K562 (cell line): Measurements from ENCODE around the gene PPM1N. TPM values are rescaled to one million over a fixed set of nuclear protein-coding genes. Genes with fewer than 3 reads are reported as not detected.
A peak's percentile ranks its signal among the peaks of the same experiment; 100 is the strongest.

ENCODE experiments used
- BCOR ChIP-seq: fragments of 450-650 bp; IDR thresholded peaks from 2 replicates; pipeline ENCODE4 v1.6.1; 2016
- ELF1 ChIP-seq: fragments of 200-800 bp; sonication (Bioruptor generic); IDR thresholded peaks from 2 replicates; pipeline ENCODE4 v1.6.1; 2016; ENCODE audit warnings: missing genetic modification characterization, missing compliant biosample characterization
- EP300 ChIP-seq: IDR thresholded peaks from 2 replicates; pipeline ENCODE4 v1.6.1; 2012; ENCODE audit warnings: low read length, improper control_type of control experiment
- ETV1 ChIP-seq: fragments of 450-650 bp; conservative IDR thresholded peaks from 2 replicates; pipeline ENCODE4 v1.6.1; 2016; ENCODE audit warnings: missing genetic modification characterization, control low read depth, low read depth, missing compliant biosample characterization
- ETV5 ChIP-seq: sonication (generic); formaldehyde crosslinking; IDR thresholded peaks from 2 replicates; pipeline ENCODE4 v1.4.0; 2020; ENCODE audit warnings: low read depth, mild to moderate bottlenecking, missing genetic modification reagents
- HCFC1 ChIP-seq: IDR thresholded peaks from 2 replicates; pipeline ENCODE4 v1.6.1; 2012; ENCODE audit warnings: low read depth, low read length, improper control_type of control experiment
- KDM4B ChIP-seq, 2 experiments: fragments of 450-650 bp in 1 of 2; sonication (generic) in 1 of 2; IDR thresholded peaks; 2 replicates each; pipeline ENCODE4 v1.6.1; 2016 to 2017; ENCODE audit warnings: borderline replicate concordance in 2 of 2, antibody characterized with exemption in 1 of 2, low read depth in 1 of 2, mild to moderate bottlenecking in 1 of 2
- LEF1 ChIP-seq: fragments of 450-650 bp; IDR thresholded peaks from 2 replicates; pipeline ENCODE4 v1.6.1; 2016; ENCODE audit warnings: mild to moderate bottlenecking
- MCM3 ChIP-seq: fragments of 450-650 bp; IDR thresholded peaks from 2 replicates; pipeline ENCODE4 v1.6.1; 2016
- NR2C1 ChIP-seq, 2 experiments: fragments of 450-650 bp; IDR thresholded peaks; 2 replicates each; pipeline ENCODE4 v1.6.1; 2017; ENCODE audit warnings: mild to moderate bottlenecking in 2 of 2, antibody characterized with exemption in 1 of 2, inconsistent platforms in 1 of 2, missing compliant biosample characterization in 1 of 2, missing genetic modification characterization in 1 of 2
- NRF1 ChIP-seq, 2 experiments: fragments of 450-650 bp; IDR thresholded peaks in 1 of 2; conservative IDR thresholded peaks in 1 of 2; 2 replicates each; pipeline ENCODE4 v1.6.1; 2014; ENCODE audit warnings: mild to moderate bottlenecking in 2 of 2
- RBM22 ChIP-seq: fragments of 200-400 bp; formaldehyde crosslinking; IDR thresholded peaks from 2 replicates; pipeline ENCODE4 v1.6.1; 2018; ENCODE audit warnings: low read length, low read depth; ENCODE audit not compliant: poor library complexity, severe bottlenecking
- RBM39 ChIP-seq: fragments of 200-400 bp; formaldehyde crosslinking; optimal IDR thresholded peaks from 2 replicates; pipeline ENCODE3; 2018; ENCODE audit warnings: low read depth, low read length
- SLC30A9 ChIP-seq: fragments of 250-450 bp; sonication (Bioruptor Pico); IDR thresholded peaks from 2 replicates; pipeline ENCODE4 v1.8.0; 2022; ENCODE audit warnings: mild to moderate bottlenecking, moderate library complexity
- SMARCE1 ChIP-seq: fragments of 450-650 bp; IDR thresholded peaks from 2 replicates; pipeline ENCODE4 v1.7.1; 2016; ENCODE audit warnings: mild to moderate bottlenecking
- SPI1 ChIP-seq: IDR thresholded peaks from 2 replicates; pipeline ENCODE4 v1.6.1; 2011; ENCODE audit warnings: low read depth, low read length, control low read depth, borderline replicate concordance
- TFAP4 ChIP-seq: sonication (generic); formaldehyde crosslinking; IDR thresholded peaks from 2 replicates; pipeline ENCODE4 v1.8.0; 2022; ENCODE audit warnings: missing genetic modification reagents, mild to moderate bottlenecking, moderate library complexity, borderline replicate concordance
- TSHZ1 ChIP-seq: fragments of 250-450 bp; sonication (Bioruptor Pico); IDR thresholded peaks from 2 replicates; pipeline ENCODE4 v1.4.0; 2020; ENCODE audit warnings: mild to moderate bottlenecking, moderate library complexity
- ZNF274 ChIP-seq: IDR thresholded peaks from 2 replicates; pipeline ENCODE4 v1.6.1; 2011; ENCODE audit warnings: low read depth, mild to moderate bottlenecking, low read length, moderate library complexity, borderline replicate concordance
- polyA plus RNA-seq, 8 experiments: library from polyadenylated mRNA; depleted of rRNA in 4 of 8; stranded (reverse) in 5 of 8; unstranded in 3 of 8; fragments of >200 nt; fragmentation: Nextera tagmentation in 2 of 8; fragmentation: Illumina TruSeq in 1 of 8; extraction: Ambion mirVana in 2 of 8; extraction: Trizol in 1 of 8; gene quantifications; 2 replicates each; pipeline versions ENCODE4 v1.2.1 to v1.2.3, GENCODE V29; 2011 to 2014; ENCODE audit warnings: inconsistent platforms in 1 of 8, missing spikeins in 1 of 8
- total RNA-seq, 7 experiments: library from RNA; depleted of rRNA in 6 of 7; stranded (reverse); fragments of >200 nt in 6 of 7; fragmentation: Illumina TruSeq in 2 of 7; extraction: Trizol in 2 of 7; gene quantifications; 2 replicates each; pipeline versions ENCODE4 v1.2.1 to v1.2.3, GENCODE V29; 2011 to 2021; ENCODE audit warnings: low replicate concordance in 1 of 7

PPM1N gene
- total and polyA plus RNA-seq, 9 of the 15 experiments (the other 6 are each of a cell fraction or from before 2014, with no cell fraction given), result 4.5 to 15.6 (median 8.7) TPM

- TF ChIP-seq TFAP4 (CRISPR knock-in tag) (peak; percentile 49; the same call in 1 of the 2 replicates), SLC30A9 (CRISPR knock-in tag) (no peak), ZNF274 (no peak), MCM3 (no peak), KDM4B (IDR thresholded peaks at IDR 0.05; ENCODE audit: borderline replicate concordance in 2 of 2, low read depth in 1 of 2) (0 out of 4 replicates have a peak, but pooled peaks of 1 of the 2 experiments have one; percentile 63), ETV1 (tag) (peak; percentile 76), NR2C1 (IDR thresholded peaks at IDR 0.05) (peak; percentile 64; the same call in 1 of the 2 replicates), NR2C1 (tag; IDR thresholded peaks at IDR 0.05) (peak; percentile 42), ELF1 (tag) (peak; percentile 77), ETV5 (CRISPR knock-in tag) (peak; percentile 72), LEF1 (peak; percentile 42; the same call in 1 of the 2 replicates), BCOR (peak; percentile 25), SMARCE1 (peak; percentile 79; the same call in 1 of the 2 replicates), NRF1 (conservative IDR thresholded peaks at IDR 0.05 in 1 of 2, IDR thresholded peaks at IDR 0.05 in 1 of 2) (peak; percentile 26 to 37; a peak in 2 of 4 replicates), RBM22 (peak; percentile 25), RBM39 (peak; percentile 13), EP300 (peak; percentile 63), HCFC1 (peak; percentile 27; the same call in 1 of the 2 replicates), SPI1 (peak; percentile 97), TSHZ1 (no peak)
Observed at GRCh38 chr19:45515081-45515624, 16.9 kb downstream of the PPM1N start (continued).
